MM.1S (cell line): Measurements from ENCODE around the gene ACTN1.
"Not testable (repeated sequence)": the region's sequence is repeated elsewhere in the genome, so short reads cannot be mapped to it uniquely, and the experiment has no call there.

ENCODE experiments used
- DNase-seq: peaks from one replicate; pipeline ENCODE4 v3.0.0-alpha.2; 2015
- H2AFZ ChIP-seq: fragments of 300-600 bp; sonication (generic); 2 replicates; pipeline ENCODE4 v1.6.0; 2016; ENCODE audit warnings: antibody characterized with exemption, low read length
- H3F3A ChIP-seq: fragments of 300-600 bp; sonication (generic); 2 replicates; pipeline ENCODE4 v1.6.1; 2016; ENCODE audit warnings: mild to moderate bottlenecking, antibody characterized with exemption, low read length, moderate library complexity, mixed read lengths; ENCODE audit not compliant: insufficient read depth
- H3K27ac ChIP-seq: fragments of 300-600 bp; sonication (generic); 2 replicates; pipeline ENCODE4 v1.5.1; 2016; ENCODE audit warnings: mild to moderate bottlenecking, low read length
- H3K27me3 ChIP-seq: fragments of 300-600 bp; sonication (generic); replicated peaks from 2 replicates; pipeline ENCODE4 v1.6.0; 2016; ENCODE audit warnings: low read length; ENCODE audit not compliant: insufficient read depth
- H3K36me3 ChIP-seq: fragments of 300-600 bp; sonication (generic); replicated peaks from 2 replicates; pipeline ENCODE4 v1.6.1; 2016; ENCODE audit warnings: mild to moderate bottlenecking, low read length, mixed read lengths; ENCODE audit not compliant: insufficient read depth
- H3K4me1 ChIP-seq: fragments of 300-600 bp; sonication (generic); 2 replicates; pipeline ENCODE4 v1.6.1; 2016; ENCODE audit warnings: low read length, mixed read lengths
- H3K4me2 ChIP-seq: fragments of 300-600 bp; sonication (generic); 2 replicates; pipeline ENCODE4 v1.6.0; 2016; ENCODE audit warnings: low read depth, low read length
- H3K4me3 ChIP-seq: fragments of 300-600 bp; sonication (generic); 2 replicates; pipeline ENCODE4 v1.5.1; 2016; ENCODE audit warnings: low read length, mixed read lengths
- H3K79me2 ChIP-seq: fragments of 300-600 bp; sonication (generic); 2 replicates; pipeline ENCODE4 v1.6.1; 2016; ENCODE audit warnings: mixed run types, low read length, mixed read lengths
- H3K9ac ChIP-seq: fragments of 300-600 bp; sonication (generic); 2 replicates; pipeline ENCODE4 v1.6.1; 2016; ENCODE audit warnings: low read length, mixed read lengths
- H3K9me2 ChIP-seq: fragments of 300-600 bp; sonication (generic); replicated peaks from 2 replicates; pipeline ENCODE4 v1.6.1; 2016; ENCODE audit warnings: mild to moderate bottlenecking, low read length, mixed read lengths; ENCODE audit not compliant: insufficient read depth
- H3K9me3 ChIP-seq: fragments of 300-600 bp; sonication (generic); replicated peaks from 2 replicates; pipeline ENCODE4 v1.6.1; 2016; ENCODE audit warnings: mild to moderate bottlenecking, low read length, mixed read lengths; ENCODE audit not compliant: insufficient read depth
- H4K20me1 ChIP-seq: fragments of 300-600 bp; sonication (generic); 2 replicates; pipeline ENCODE4 v1.6.1; 2016; ENCODE audit warnings: mild to moderate bottlenecking, low read length, moderate library complexity, mixed read lengths; ENCODE audit not compliant: insufficient read depth
- CTCF ChIP-seq: fragments of 300-600 bp; sonication (generic); IDR thresholded peaks from 2 replicates; pipeline ENCODE4 v1.5.1; 2016; ENCODE audit warnings: antibody characterized with exemption, low read length, mixed read lengths
- EZH2 ChIP-seq: fragments of 300-600 bp; sonication (generic); optimal IDR thresholded peaks from 2 replicates; pipeline ENCODE3; 2017; ENCODE audit warnings: low read depth, mild to moderate bottlenecking, antibody characterized with exemption, low read length, mixed read lengths
- EZH2phosphoT487 ChIP-seq: fragments of 300-600 bp; sonication (generic); IDR thresholded peaks from 2 replicates; pipeline ENCODE4 v1.6.1; 2018; ENCODE audit warnings: antibody characterized with exemption, low read length

ACTN1 gene

GRCh38 chr14:68973639-68974038 is 5.5 kb downstream of the ACTN1 start:
- no peak for TF ChIP-seq EZH2
- no peak for TF ChIP-seq EZH2phosphoT487
- no peak for TF ChIP-seq CTCF

DNA sequence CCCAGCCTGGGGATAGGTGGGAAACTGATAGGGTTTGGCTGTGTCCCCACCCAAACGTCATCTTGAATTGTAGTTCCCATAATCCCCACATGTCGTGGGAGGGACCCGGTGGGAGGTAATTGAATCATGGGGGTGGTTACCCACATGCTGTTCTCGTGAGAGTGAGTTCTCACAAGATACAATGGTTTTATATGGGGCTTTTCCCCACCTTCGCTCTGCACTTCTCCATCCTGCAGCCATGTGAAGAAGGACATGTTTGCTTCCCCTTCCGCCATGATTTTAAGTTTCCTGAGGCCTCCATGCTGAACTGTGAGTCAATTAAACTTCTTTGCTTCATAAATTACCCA is 5.9 kb downstream of the ACTN1 start:
- not testable (repeated sequence) for H3K27me3 ChIP-seq, H3K4me3 ChIP-seq, H3K9ac ChIP-seq, H3K9me3 ChIP-seq, H3F3A ChIP-seq, H3K4me2 ChIP-seq, H3K79me2 ChIP-seq, H3K27ac ChIP-seq, H4K20me1 ChIP-seq, H2AFZ ChIP-seq, DNase-seq, H3K36me3 ChIP-seq, H3K9me2 ChIP-seq
- peaks cover 14% of the 10 kb centered on the region; the same call in 1 of the 2 replicates for H3K4me1 ChIP-seq

More at GRCh38 chr14:68973639-68974038, 5.5 kb downstream of the ACTN1 start:
- H3K4me2 ChIP-seq, result no peak overlapping the region
- H3K4me1 ChIP-seq, result peaks cover 14% of the 10 kb centered on the region; the same call in 1 of the 2 replicates
- no peaks in the 10 kb centered on the region for H3K9me3 ChIP-seq
- H3K9me2 ChIP-seq, result no peaks in the 10 kb centered on the region
- no peak overlapping the region for H2AFZ ChIP-seq
- H3K9ac ChIP-seq, result no peak overlapping the region
- H3K27me3 ChIP-seq, result no peaks in the 10 kb centered on the region
- H3F3A ChIP-seq, result 0 out of 2 replicates have a peak, but pooled peaks cover 2% of the 10 kb centered on the region
- no peaks in the 10 kb centered on the region for H4K20me1 ChIP-seq
- no peak overlapping the region for H3K4me3 ChIP-seq
- no peak for DNase-seq
- no peaks in the 10 kb centered on the region for H3K79me2 ChIP-seq
- H3K27ac ChIP-seq, result no peak overlapping the region
- H3K36me3 ChIP-seq, result no peaks in the 10 kb centered on the region

DNA sequence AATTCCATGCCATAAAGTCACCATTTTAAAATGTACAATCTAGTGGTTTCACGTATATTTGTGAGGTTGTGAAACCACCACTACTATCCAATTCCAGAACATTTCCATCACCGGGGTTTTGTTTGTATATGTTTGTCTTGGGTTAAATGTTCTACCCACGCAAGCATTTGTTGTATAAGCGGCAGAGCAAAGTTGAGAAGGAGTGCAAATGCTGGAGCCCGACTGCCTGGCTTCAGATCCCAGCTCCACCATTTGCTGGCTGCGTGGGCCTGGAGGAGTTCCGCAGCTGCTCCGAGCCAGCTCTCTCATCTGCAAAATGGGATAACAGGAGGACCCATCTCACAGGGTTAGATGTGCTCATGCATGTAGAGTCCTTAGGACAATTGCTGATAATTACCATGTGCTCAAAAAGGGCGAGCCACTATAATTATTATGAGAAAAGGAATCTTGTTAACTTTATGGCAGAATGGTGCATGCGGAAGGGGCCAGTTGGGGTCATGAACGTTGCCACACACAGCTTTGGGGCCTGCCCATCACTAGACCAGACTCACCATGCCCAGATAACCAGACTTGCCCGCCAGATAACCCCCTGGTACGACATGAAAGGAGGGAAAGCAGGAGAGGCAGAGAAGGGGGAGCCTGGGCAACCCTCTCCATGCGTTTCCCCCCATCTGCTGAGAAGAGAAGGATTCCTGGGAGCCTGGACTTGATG is 6.4 kb downstream of the ACTN1 start:
- no peak for DNase-seq
- no peaks in the 10 kb centered on the region for H3K9me2 ChIP-seq
- H3K27ac ChIP-seq, result no peak overlapping the region

More for the DNA sequence above, 6.4 kb downstream of the ACTN1 start:
- Histone ChIP-seq H3K79me2 (no peaks in the 10 kb centered on the region), H3K4me1 (peaks cover 14% of the 10 kb centered on the region; the same call in 1 of the 2 replicates), H4K20me1 (no peaks in the 10 kb centered on the region), H3F3A (0 out of 2 replicates have a peak, but pooled peaks cover 2% of the 10 kb centered on the region), H3K4me2 (no peak overlapping the region), H3K27me3 (no peaks in the 10 kb centered on the region), H3K9ac (no peak overlapping the region), H3K4me3 (no peak overlapping the region), H3K36me3 (no peaks in the 10 kb centered on the region), H3K9me3 (no peaks in the 10 kb centered on the region), H2AFZ (no peak overlapping the region)
- TF ChIP-seq EZH2 (no peak), CTCF (no peak), EZH2phosphoT487 (no peak)
